ENCODE results near the gene FRS2. TPM values are rescaled to one million over a fixed set of nuclear protein-coding genes. Genes with fewer than 3 reads are reported as not detected.

The FRS2 gene
- total RNA-seq, 1 experiment from 2014 or later, result 23.3 TPM

DNA sequence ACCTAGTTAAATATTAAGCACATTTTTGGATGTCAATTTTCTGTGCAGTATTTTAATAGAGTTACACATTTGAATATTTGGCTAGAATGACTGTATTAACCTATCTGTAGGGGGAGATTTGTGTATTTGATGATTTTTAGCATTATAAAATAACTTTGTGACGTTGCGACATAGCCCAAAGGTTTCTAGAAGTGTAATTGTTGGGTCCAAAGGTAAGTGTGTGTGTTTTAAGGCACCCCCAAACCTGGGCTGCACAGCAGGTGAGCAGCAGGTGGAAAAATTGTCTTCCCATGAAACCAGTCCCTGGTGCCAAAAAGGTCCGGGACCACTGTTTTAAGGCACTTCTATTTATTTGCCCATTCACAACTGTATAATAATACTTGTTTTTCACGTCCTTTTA, 118.3 kb downstream of the FRS2 start:
- no TSS peak for BruUV-seq (replicated peaks)
- Histone ChIP-seq H3K27me3 (ENCODE audit: insufficient read depth, low read depth) (no peaks in the 10 kb centered on the region), H3K27ac (no peak overlapping the region), H3K79me2 (ENCODE audit: low read depth) (peaks cover 53% of the 10 kb centered on the region), H3K4me3 (no peak overlapping the region), H2AFZ (no peak overlapping the region), H4K20me1 (ENCODE audit: insufficient read depth) (peaks cover 41% of the 10 kb centered on the region), H3K9me3 (ENCODE audit: insufficient read depth, low read depth) (no peaks in the 10 kb centered on the region), H3F3A (ENCODE audit: insufficient read depth, low read depth) (peaks cover 13% of the 10 kb centered on the region; the same call in 1 of the 2 replicates), H3K9me2 (ENCODE audit: insufficient read depth) (no peaks in the 10 kb centered on the region), H3K4me2 (no peak overlapping the region), H3K4me1 (replicated peaks; ENCODE audit: insufficient read depth) (peaks cover 13% of the 10 kb centered on the region; the same call in 1 of the 2 replicates), H3K36me3 (ENCODE audit: low read depth) (peaks cover 67% of the 10 kb centered on the region)
- CTCF ChIA-PET, result no interaction called here
- intact Hi-C loops (cut with micrococcal nuclease; ENCODE audit: unreplicated experiment), result loop anchor here (5.0 kb wide), 1 partner anchor 181 kb away; no protein-coding TSS in a partner anchor
- no peak for DNase-seq
- TF ChIP-seq EZH2 (IDR thresholded peaks at IDR 0.05; ENCODE audit: low read depth), result no peak
- TF ChIP-seq, protein P1, sequence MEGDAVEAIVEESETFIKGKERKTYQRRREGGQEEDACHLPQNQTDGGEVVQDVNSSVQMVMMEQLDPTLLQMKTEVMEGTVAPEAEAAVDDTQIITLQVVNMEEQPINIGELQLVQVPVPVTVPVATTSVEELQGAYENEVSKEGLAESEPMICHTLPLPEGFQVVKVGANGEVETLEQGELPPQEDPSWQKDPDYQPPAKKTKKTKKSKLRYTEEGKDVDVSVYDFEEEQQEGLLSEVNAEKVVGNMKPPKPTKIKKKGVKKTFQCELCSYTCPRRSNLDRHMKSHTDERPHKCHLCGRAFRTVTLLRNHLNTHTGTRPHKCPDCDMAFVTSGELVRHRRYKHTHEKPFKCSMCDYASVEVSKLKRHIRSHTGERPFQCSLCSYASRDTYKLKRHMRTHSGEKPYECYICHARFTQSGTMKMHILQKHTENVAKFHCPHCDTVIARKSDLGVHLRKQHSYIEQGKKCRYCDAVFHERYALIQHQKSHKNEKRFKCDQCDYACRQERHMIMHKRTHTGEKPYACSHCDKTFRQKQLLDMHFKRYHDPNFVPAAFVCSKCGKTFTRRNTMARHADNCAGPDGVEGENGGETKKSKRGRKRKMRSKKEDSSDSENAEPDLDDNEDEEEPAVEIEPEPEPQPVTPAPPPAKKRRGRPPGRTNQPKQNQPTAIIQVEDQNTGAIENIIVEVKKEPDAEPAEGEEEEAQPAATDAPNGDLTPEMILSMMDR (conservative IDR thresholded peaks at IDR 0.05), result no peak
- POLR2A ChIA-PET (ENCODE audit: unreplicated experiment), result no interaction called here

- DNase-seq, result no peak
- H3K36me3 ChIP-seq (ENCODE audit: low read depth), result peaks cover 71% of the 10 kb centered on the region
- H3K79me2 ChIP-seq (ENCODE audit: low read depth), result peaks cover 53% of the 10 kb centered on the region
- POLR2A ChIA-PET (ENCODE audit: unreplicated experiment), result no interaction called here
- H4K20me1 ChIP-seq (ENCODE audit: insufficient read depth), result peaks cover 41% of the 10 kb centered on the region
- TF ChIP-seq EZH2 (IDR thresholded peaks at IDR 0.05; ENCODE audit: low read depth), result no peak
- TF ChIP-seq, protein P1 (conservative IDR thresholded peaks at IDR 0.05), result no peak
- peaks cover 13% of the 10 kb centered on the region; the same call in 1 of the 2 replicates for H3K4me1 ChIP-seq (replicated peaks; ENCODE audit: insufficient read depth)
- no peak overlapping the region for H3K4me2 ChIP-seq
- intact Hi-C loops (cut with micrococcal nuclease; ENCODE audit: unreplicated experiment), result loop anchor here (5.0 kb wide), 1 partner anchor 182 kb away; no protein-coding TSS in a partner anchor
- no peak overlapping the region for H2AFZ ChIP-seq
- CTCF ChIA-PET, result no interaction called here
- peaks cover 13% of the 10 kb centered on the region; the same call in 1 of the 2 replicates for H3F3A ChIP-seq (ENCODE audit: insufficient read depth, low read depth)
- no TSS peak for BruUV-seq (replicated peaks)
- H3K27me3 ChIP-seq (ENCODE audit: insufficient read depth, low read depth), result no peaks in the 10 kb centered on the region
- no peaks in the 10 kb centered on the region for H3K9me2 ChIP-seq (ENCODE audit: insufficient read depth)
- H3K9me3 ChIP-seq (ENCODE audit: insufficient read depth, low read depth), result no peaks in the 10 kb centered on the region
- H3K4me3 ChIP-seq, result no peak overlapping the region
- no peak overlapping the region for H3K27ac ChIP-seq
These were observed 118.9 kb downstream of the FRS2 start for GRCh38 chr12:69589082-69589481.

- BruUV-seq (replicated peaks), result no TSS peak
- H3K79me2 ChIP-seq (ENCODE audit: low read depth), result peaks cover 5% of the 10 kb centered on the region; the same call in 1 of the 2 replicates
- POLR2A ChIA-PET (ENCODE audit: unreplicated experiment), result interaction anchor here (0.7 kb wide), 1 partner anchor 9 kb away, joined by 14 read pairs; no protein-coding TSS in a partner anchor
These were observed 125.5 kb downstream of the FRS2 start for GRCh38 chr12:69595689-69596088.

More at GRCh38 chr12:69595689-69596088, 125.5 kb downstream of the FRS2 start:
- no peak overlapping the region for H3K27ac ChIP-seq
- DNase-seq, result no peak
- H4K20me1 ChIP-seq (ENCODE audit: insufficient read depth), result peaks cover 22% of the 10 kb centered on the region; the same call in 1 of the 2 replicates
- CTCF ChIA-PET, result no interaction called here
- no peak overlapping the region for H2AFZ ChIP-seq
- no peak for TF ChIP-seq EZH2 (IDR thresholded peaks at IDR 0.05; ENCODE audit: low read depth)
- TF ChIP-seq, protein P1 (conservative IDR thresholded peaks at IDR 0.05), result no peak
- intact Hi-C loops (cut with micrococcal nuclease; ENCODE audit: unreplicated experiment), result no loop called here
- peaks cover 62% of the 10 kb centered on the region for H3K36me3 ChIP-seq (ENCODE audit: low read depth)
- no peaks in the 10 kb centered on the region for H3K27me3 ChIP-seq (ENCODE audit: insufficient read depth, low read depth)
- no peak overlapping the region for H3K4me3 ChIP-seq
- no peaks in the 10 kb centered on the region for H3K4me1 ChIP-seq (replicated peaks; ENCODE audit: insufficient read depth)
- no peaks in the 10 kb centered on the region for H3K9me3 ChIP-seq (ENCODE audit: insufficient read depth, low read depth)
- no peaks in the 10 kb centered on the region for H3K9me2 ChIP-seq (ENCODE audit: insufficient read depth)
- peaks cover 32% of the 10 kb centered on the region for H3F3A ChIP-seq (ENCODE audit: insufficient read depth, low read depth)
- no peak overlapping the region for H3K4me2 ChIP-seq

Measured in PC-9 (cell line).